HepG2 (cell line): ENCODE measurements around the gene ITGA7. TPM values are rescaled to one million over a fixed set of nuclear protein-coding genes. Genes with fewer than 3 reads are reported as not detected.
A peak's percentile ranks its signal among the peaks of the same experiment; 100 is the strongest.

Experiments used
- ATF5 ChIP-seq: sonication (generic); formaldehyde crosslinking; IDR thresholded peaks from 2 replicates; pipeline ENCODE4 v1.4.0; 2020; ENCODE audit warnings: mild to moderate bottlenecking, low read depth, missing genetic modification reagents
- KIAA2018 ChIP-seq: sonication (generic); formaldehyde crosslinking; IDR thresholded peaks from 2 replicates; pipeline ENCODE4 v1.5.0; 2020; ENCODE audit warnings: mild to moderate bottlenecking, missing genetic modification reagents, borderline replicate concordance
- KLF9 ChIP-seq: IDR thresholded peaks from 2 replicates; pipeline ENCODE4 v1.6.1; 2016; ENCODE audit warnings: low read depth
- MZF1 ChIP-seq: sonication (generic); formaldehyde crosslinking; IDR thresholded peaks from 2 replicates; pipeline ENCODE4 v1.8.1; 2023; ENCODE audit warnings: mild to moderate bottlenecking, missing genetic modification reagents, borderline replicate concordance
- NFKB2 ChIP-seq: sonication (generic); formaldehyde crosslinking; IDR thresholded peaks from 2 replicates; pipeline ENCODE4 v1.4.0; 2020; ENCODE audit warnings: missing genetic modification reagents, borderline replicate concordance
- NR2F1 ChIP-seq, 2 experiments: fragments of 450-650 bp in 1 of 2; formaldehyde crosslinking in 1 of 2; IDR thresholded peaks; 2 replicates each; pipeline versions ENCODE4 v1.5.0 to v1.6.1; 2016 to 2020; ENCODE audit warnings: mild to moderate bottlenecking in 1 of 2, missing compliant biosample characterization in 1 of 2, missing genetic modification reagents in 1 of 2, moderate library complexity in 1 of 2
- TBL1XR1 ChIP-seq: fragments of 150-350 bp; IDR thresholded peaks from 2 replicates; pipeline ENCODE4 v1.6.1; 2014; ENCODE audit warnings: borderline replicate concordance, low read length; ENCODE audit not compliant: partially characterized antibody
- ZFP41 ChIP-seq: sonication (generic); formaldehyde crosslinking; IDR thresholded peaks from 2 replicates; pipeline ENCODE4 v1.4.0; 2020; ENCODE audit warnings: mild to moderate bottlenecking, missing genetic modification reagents, borderline replicate concordance
- ZNF577 ChIP-seq: sonication (generic); formaldehyde crosslinking; IDR thresholded peaks from 2 replicates; pipeline ENCODE4 v1.4.0; 2020; ENCODE audit warnings: mild to moderate bottlenecking, low read depth, missing genetic modification reagents, borderline replicate concordance
- ZNF687 ChIP-seq: sonication (generic); formaldehyde crosslinking; IDR thresholded peaks from 2 replicates; pipeline ENCODE4 v1.5.1; 2020; ENCODE audit warnings: mild to moderate bottlenecking, missing genetic modification reagents, moderate library complexity
- polyA plus RNA-seq, 8 experiments: library from polyadenylated mRNA; depleted of rRNA in 3 of 8; stranded (reverse) in 7 of 8; unstranded in 1 of 8; fragments of >200 nt; fragmentation: Illumina TruSeq in 4 of 8; extraction: Trizol in 4 of 8; gene quantifications; 2 replicates each; pipeline versions ENCODE4 v1.2.1 to v1.2.3, GENCODE V29; 2011 to 2016; ENCODE audit warnings: low read depth in 4 of 8, missing spikeins in 1 of 8, mixed read lengths in 1 of 8; ENCODE audit not compliant: insufficient read depth in 1 of 8
- total RNA-seq, 5 experiments: library from RNA; depleted of rRNA; stranded (reverse); fragments of >200 nt; fragmentation: Illumina TruSeq; extraction: Trizol; gene quantifications; 2 replicates each; pipeline ENCODE4 v1.2.3, GENCODE V29; 2016; ENCODE audit warnings: low read depth in 1 of 5

ITGA7 gene
- total and polyA plus RNA-seq, 2 of the 13 experiments (the other 11 are each of a cell fraction or from before 2014, with no cell fraction given): 0.65 to 0.75 TPM

- TF ChIP-seq KIAA2018 (CRISPR knock-in tag) (no peak), ZNF687 (CRISPR knock-in tag) (peak; percentile 82), TBL1XR1 (peak; percentile 28), MZF1 (CRISPR knock-in tag) (no peak), NFKB2 (no peak), ZNF577 (CRISPR knock-in tag) (no peak), NR2F1 (CRISPR knock-in tag; IDR thresholded peaks at IDR 0.05) (no peak), KLF9 (peak; percentile 86; the same call in 1 of the 2 replicates), ZFP41 (CRISPR knock-in tag) (no peak), ATF5 (CRISPR knock-in tag) (no peak)
Observed at GRCh38 chr12:55681142-55682077, 26.3 kb downstream of the ITGA7 start (continued).
